ENCODE results near the gene TYMP. TPM values are rescaled to one million over a fixed set of nuclear protein-coding genes. Genes with fewer than 3 reads are reported as not detected.

Gene TYMP
- total and polyA plus RNA-seq, 5 donors = 14.6 to 35.5 (median 19.0) TPM

GRCh38 chr22:50527921-50528681 is 1.7 kb downstream of the TYMP start:
- intact Hi-C loops (cut with DNase I) = no loop called here
- WGBS = 90% methylated on average over 18 of the region's 18 CpGs
- H3K9me3 ChIP-seq (ENCODE audit: control insufficient read depth, low read length) = no peaks in the 10 kb centered on the region
- H3K4me3 ChIP-seq (ENCODE audit: low read length) = no peak overlapping the region
- H3K27ac ChIP-seq (ENCODE audit: low read length) = no peak overlapping the region
- no peak for ATAC-seq
- no peaks in the 10 kb centered on the region for H3K27me3 ChIP-seq (ENCODE audit: control insufficient read depth, insufficient read depth)
- no peaks in the 10 kb centered on the region for H3K4me1 ChIP-seq (ENCODE audit: control insufficient read depth, insufficient read depth, low read length)
- peak in 2 of 3 donors; percentile 57 to 59 for DNase-seq

- 45% methylated on average over 29 of the region's 29 CpGs for WGBS
- intact Hi-C loops (cut with DNase I) = no loop called here
- Histone ChIP-seq H3K4me3 (ENCODE audit: low read length) (peak overlapping the region; percentile 64), H3K4me1 (ENCODE audit: control insufficient read depth, insufficient read depth, low read length) (no peaks in the 10 kb centered on the region), H3K9me3 (ENCODE audit: control insufficient read depth, low read length) (no peaks in the 10 kb centered on the region), H3K27ac (ENCODE audit: low read length) (peak overlapping the region; percentile 84), H3K27me3 (ENCODE audit: control insufficient read depth, insufficient read depth) (no peaks in the 10 kb centered on the region)
- ATAC-seq = peak; percentile 3 to 5
- DNase-seq = peak; percentile 76 to 87 (median 86)
These were observed 2.7 kb downstream of the TYMP start for GRCh38 chr22:50526834-50527801.

- H3K27ac ChIP-seq (ENCODE audit: low read length) = peak overlapping the region; percentile 84
- no peaks in the 10 kb centered on the region for H3K9me3 ChIP-seq (ENCODE audit: control insufficient read depth, low read length)
- intact Hi-C loops (cut with DNase I) = no loop called here
- peak overlapping the region; percentile 64 for H3K4me3 ChIP-seq (ENCODE audit: low read length)
- no peaks in the 10 kb centered on the region for H3K4me1 ChIP-seq (ENCODE audit: control insufficient read depth, insufficient read depth, low read length)
- no peaks in the 10 kb centered on the region for H3K27me3 ChIP-seq (ENCODE audit: control insufficient read depth, insufficient read depth)
- WGBS = under 1% methylated on average over 77 of the region's 77 CpGs
- ATAC-seq (peak; percentile 20 to 27), DNase-seq (peak; percentile 85 to 95 (median 93))
These were observed 3.5 kb downstream of the TYMP start for GRCh38 chr22:50526108-50526833.

GRCh38 chr22:50525858-50526107 is 4.0 kb downstream of the TYMP start:
- DNase-seq (no peak), ATAC-seq (peak; percentile 8 to 23)
- H3K27me3 ChIP-seq (ENCODE audit: control insufficient read depth, insufficient read depth) = no peaks in the 10 kb centered on the region
- intact Hi-C loops (cut with DNase I) = no loop called here
- H3K4me1 ChIP-seq (ENCODE audit: control insufficient read depth, insufficient read depth, low read length) = no peaks in the 10 kb centered on the region
- WGBS = under 1% methylated on average over 33 of the region's 33 CpGs
- H3K9me3 ChIP-seq (ENCODE audit: control insufficient read depth, low read length) = no peaks in the 10 kb centered on the region
- H3K27ac ChIP-seq (ENCODE audit: low read length) = peak overlapping the region; percentile 84
- peak overlapping the region; percentile 64 for H3K4me3 ChIP-seq (ENCODE audit: low read length)

GRCh38 chr22:50525104-50525857 is 4.5 kb downstream of the TYMP start, which contains the start of gene SCO2:
TSS of gene SCO2 (minus strand) at chr22:50525598. CDS start at chr22:50524411, 1,187 bp downstream.
- under 1% methylated on average over 84 of the region's 84 CpGs for WGBS
- ATAC-seq = peak; percentile 71 to 74
- Histone ChIP-seq H3K4me1 (ENCODE audit: control insufficient read depth, insufficient read depth, low read length) (no peaks in the 10 kb centered on the region), H3K27ac (ENCODE audit: low read length) (peak within 1 kb of the TSS; percentile 84), H3K27me3 (ENCODE audit: control insufficient read depth, insufficient read depth) (no peaks in the 10 kb centered on the region), H3K4me3 (ENCODE audit: low read length) (peak within 1 kb of the TSS; percentile 64), H3K9me3 (ENCODE audit: control insufficient read depth, low read length) (no peaks in the 10 kb centered on the region)
- intact Hi-C loops (cut with DNase I) = no loop called here
- peak; percentile 97 to 99 (median 99) for DNase-seq

- Histone ChIP-seq H3K27me3 (ENCODE audit: control insufficient read depth, insufficient read depth) (no peaks in the 10 kb centered on the region), H3K4me3 (ENCODE audit: low read length) (peak overlapping the region; percentile 59), H3K27ac (ENCODE audit: low read length) (peak overlapping the region; percentile 78), H3K4me1 (ENCODE audit: control insufficient read depth, insufficient read depth, low read length) (no peaks in the 10 kb centered on the region), H3K9me3 (ENCODE audit: control insufficient read depth, low read length) (no peaks in the 10 kb centered on the region)
- intact Hi-C loops (cut with DNase I) = no loop called here
- ATAC-seq = peak in 1 of 2 donors; percentile 6
- DNase-seq = no peak
- 7% methylated on average over 19 of the region's 19 CpGs for WGBS
These were observed 5.1 kb downstream of the TYMP start for GRCh38 chr22:50524676-50525103.

- Histone ChIP-seq H3K27me3 (ENCODE audit: control insufficient read depth, insufficient read depth) (no peaks in the 10 kb centered on the region), H3K4me1 (ENCODE audit: control insufficient read depth, insufficient read depth, low read length) (no peaks in the 10 kb centered on the region), H3K9me3 (ENCODE audit: control insufficient read depth, low read length) (no peaks in the 10 kb centered on the region), H3K4me3 (ENCODE audit: low read length) (no peak overlapping the region), H3K27ac (ENCODE audit: low read length) (no peak overlapping the region)
- DNase-seq = peak in 2 of 3 donors; percentile 59 to 68
- intact Hi-C loops (cut with DNase I) = no loop called here
- WGBS = 82% methylated on average over 25 of the region's 25 CpGs
- no peak for ATAC-seq
These were observed 5.8 kb downstream of the TYMP start for GRCh38 chr22:50523806-50524675.

- peak in 1 of 3 donors; percentile 56 for DNase-seq
- intact Hi-C loops (cut with DNase I) = no loop called here
- 91% methylated on average over 16 of the region's 16 CpGs for WGBS
These were observed 6.4 kb downstream of the TYMP start for GRCh38 chr22:50523458-50523805.

GRCh38 chr22:50522806-50523438 is 6.9 kb downstream of the TYMP start:
- Histone ChIP-seq H3K4me3 (ENCODE audit: low read length) (no peak overlapping the region), H3K27me3 (ENCODE audit: control insufficient read depth, insufficient read depth) (no peaks in the 10 kb centered on the region), H3K4me1 (ENCODE audit: control insufficient read depth, insufficient read depth, low read length) (no peaks in the 10 kb centered on the region), H3K9me3 (ENCODE audit: control insufficient read depth, low read length) (no peaks in the 10 kb centered on the region), H3K27ac (ENCODE audit: low read length) (no peak overlapping the region)
- DNase-seq = peak in 2 of 3 donors; percentile 48 to 56
- WGBS = 86% methylated on average over 22 of the region's 22 CpGs
- intact Hi-C loops (cut with DNase I) = no loop called here
- no peak for ATAC-seq

More at GRCh38 chr22:50523458-50523805, 6.4 kb downstream of the TYMP start:
- H3K9me3 ChIP-seq (ENCODE audit: control insufficient read depth, low read length) = no peaks in the 10 kb centered on the region
- no peak overlapping the region for H3K27ac ChIP-seq (ENCODE audit: low read length)
- ATAC-seq = no peak
- H3K4me1 ChIP-seq (ENCODE audit: control insufficient read depth, insufficient read depth, low read length) = no peaks in the 10 kb centered on the region
- H3K27me3 ChIP-seq (ENCODE audit: control insufficient read depth, insufficient read depth) = no peaks in the 10 kb centered on the region
- H3K4me3 ChIP-seq (ENCODE audit: low read length) = no peak overlapping the region
